ENCODE data around the gene KRT26. TPM values are rescaled to one million over a fixed set of nuclear protein-coding genes. Genes with fewer than 3 reads are reported as not detected.

KRT26 gene
- total and polyA plus RNA-seq, 10 donors = not detected

- intact Hi-C loops (cut with DNase I; ENCODE audit: low total_unique reads) = no loop called here
- TF ChIP-seq, protein P1, sequence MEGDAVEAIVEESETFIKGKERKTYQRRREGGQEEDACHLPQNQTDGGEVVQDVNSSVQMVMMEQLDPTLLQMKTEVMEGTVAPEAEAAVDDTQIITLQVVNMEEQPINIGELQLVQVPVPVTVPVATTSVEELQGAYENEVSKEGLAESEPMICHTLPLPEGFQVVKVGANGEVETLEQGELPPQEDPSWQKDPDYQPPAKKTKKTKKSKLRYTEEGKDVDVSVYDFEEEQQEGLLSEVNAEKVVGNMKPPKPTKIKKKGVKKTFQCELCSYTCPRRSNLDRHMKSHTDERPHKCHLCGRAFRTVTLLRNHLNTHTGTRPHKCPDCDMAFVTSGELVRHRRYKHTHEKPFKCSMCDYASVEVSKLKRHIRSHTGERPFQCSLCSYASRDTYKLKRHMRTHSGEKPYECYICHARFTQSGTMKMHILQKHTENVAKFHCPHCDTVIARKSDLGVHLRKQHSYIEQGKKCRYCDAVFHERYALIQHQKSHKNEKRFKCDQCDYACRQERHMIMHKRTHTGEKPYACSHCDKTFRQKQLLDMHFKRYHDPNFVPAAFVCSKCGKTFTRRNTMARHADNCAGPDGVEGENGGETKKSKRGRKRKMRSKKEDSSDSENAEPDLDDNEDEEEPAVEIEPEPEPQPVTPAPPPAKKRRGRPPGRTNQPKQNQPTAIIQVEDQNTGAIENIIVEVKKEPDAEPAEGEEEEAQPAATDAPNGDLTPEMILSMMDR (IDR thresholded peaks at IDR 0.05 in 8 of 11, conservative IDR thresholded peaks at IDR 0.05 in 3 of 11) = no peak
- no peak for TF ChIP-seq POLR2A (IDR thresholded peaks at IDR 0.05)
- no peak for TF ChIP-seq POLR2AphosphoS5 (IDR thresholded peaks at IDR 0.05)
- Histone ChIP-seq H3K4me1 (no peaks in the 10 kb centered on the region), H3K9me3 (peaks cover 0 to 5% (median 0%) of the 10 kb centered on the region in 8 donors), H3K27me3 (replicated peaks in 1 of 7) (peaks cover 0 to 76% (median 8%) of the 10 kb centered on the region in 7 donors), H3K4me3 (no peak overlapping the region), H3K36me3 (no peaks in the 10 kb centered on the region), H3K27ac (no peak overlapping the region)
- DNase-seq = no peak
- WGBS, 5 donors = 70 to 84% (median 78%) methylated on average over 6 of the region's 6 CpGs
Measured at GRCh38 chr17:40810494-40810893, 38.5 kb upstream of the KRT26 start.

GRCh38 chr17:40809721-40810421 is 37.9 kb upstream of the KRT26 start:
- no peak for TF ChIP-seq POLR2AphosphoS5 (IDR thresholded peaks at IDR 0.05)
- TF ChIP-seq, protein P1 (IDR thresholded peaks at IDR 0.05 in 8 of 11, conservative IDR thresholded peaks at IDR 0.05 in 3 of 11) = no peak
- no peak for TF ChIP-seq POLR2A (IDR thresholded peaks at IDR 0.05)
- peak overlapping the region in 1 of 8 donors; percentile 15 for H3K27ac ChIP-seq
- WGBS, 5 donors = 61 to 88% (median 75%) methylated on average over 2 of the region's 2 CpGs
- peaks cover 0 to 4% (median 0%) of the 10 kb centered on the region in 8 donors for H3K9me3 ChIP-seq
- H3K4me1 ChIP-seq = no peaks in the 10 kb centered on the region
- intact Hi-C loops (cut with DNase I; ENCODE audit: low total_unique reads) = loop anchor here (10.0 kb wide), 1 partner anchor 515 kb away; no protein-coding TSS in a partner anchor
- DNase-seq = no peak
- peaks cover 0 to 83% (median 12%) of the 10 kb centered on the region in 7 donors for H3K27me3 ChIP-seq (replicated peaks in 1 of 7)
- no peaks in the 10 kb centered on the region for H3K36me3 ChIP-seq
- no peak overlapping the region for H3K4me3 ChIP-seq

GRCh38 chr17:40806131-40806530 is 34.1 kb upstream of the KRT26 start:
- DNase-seq = no peak
- H3K27me3 ChIP-seq (replicated peaks in 1 of 7) = peaks cover 0 to 85% (median 13%) of the 10 kb centered on the region in 7 donors
- no peak overlapping the region for H3K4me3 ChIP-seq
- no peaks in the 10 kb centered on the region for H3K36me3 ChIP-seq
- H3K27ac ChIP-seq = no peak overlapping the region
- H3K4me1 ChIP-seq = peaks cover 0 to 7% (median 0%) of the 10 kb centered on the region in 6 donors
- TF ChIP-seq POLR2A (IDR thresholded peaks at IDR 0.05) (no peak), POLR2AphosphoS5 (IDR thresholded peaks at IDR 0.05) (no peak)
- TF ChIP-seq, protein P1 (IDR thresholded peaks at IDR 0.05 in 8 of 11, conservative IDR thresholded peaks at IDR 0.05 in 3 of 11) = no peak
- intact Hi-C loops (cut with DNase I; ENCODE audit: low total_unique reads) = loop anchor here (10.0 kb wide), 1 partner anchor 519 kb away; no protein-coding TSS in a partner anchor
- WGBS, 5 donors = 80 to 85% (median 83%) methylated on average over 3 of the region's 3 CpGs
- H3K9me3 ChIP-seq = no peaks in the 10 kb centered on the region

- intact Hi-C loops (cut with DNase I; ENCODE audit: low total_unique reads) = loop anchor here (5.0 to 10.0 kb wide), 2 partner anchors 521 to 844 kb away; no protein-coding TSS in a partner anchor
Measured at GRCh38 chr17:40803617-40804082, 31.6 kb upstream of the KRT26 start.

More at GRCh38 chr17:40803617-40804082, 31.6 kb upstream of the KRT26 start:
- no peaks in the 10 kb centered on the region for H3K9me3 ChIP-seq
- no peak overlapping the region for H3K27ac ChIP-seq
- peak; percentile 90 for DNase-seq
- no peak overlapping the region for H3K4me3 ChIP-seq
- no peak for TF ChIP-seq POLR2A (IDR thresholded peaks at IDR 0.05)
- no peak for TF ChIP-seq POLR2AphosphoS5 (IDR thresholded peaks at IDR 0.05)
- TF ChIP-seq, protein P1 (IDR thresholded peaks at IDR 0.05 in 8 of 11, conservative IDR thresholded peaks at IDR 0.05 in 3 of 11) = peak; percentile 71 to 93 (median 82)
- H3K4me1 ChIP-seq = peaks cover 0 to 7% (median 0%) of the 10 kb centered on the region in 6 donors
- H3K27me3 ChIP-seq (replicated peaks in 1 of 7) = peaks cover 0 to 79% (median 18%) of the 10 kb centered on the region in 7 donors
- H3K36me3 ChIP-seq = no peaks in the 10 kb centered on the region
- WGBS, 5 donors = 12 to 15% (median 14%) methylated on average over 13 of the region's 13 CpGs

All from spleen (tissue), 11 donors.